Panc1 (cell line): ENCODE measurements around the gene TTC3.

Experiments
- POLR2AphosphoS5 ChIP-seq: IDR thresholded peaks from 2 replicates; pipeline ENCODE4 v1.6.1; 2012; ENCODE audit warnings: mild to moderate bottlenecking, low read depth, low read length, moderate library complexity
- TF ChIP-seq, protein P1 (sequence below), 2 experiments: IDR thresholded peaks; 2 replicates each; pipeline ENCODE4 v1.6.1; 2011 to 2012; ENCODE audit warnings: low read depth in 2 of 2, control low read depth in 1 of 2, low read length in 1 of 2, mild to moderate bottlenecking in 1 of 2, moderate library complexity in 1 of 2; ENCODE audit not compliant: insufficient read depth in 1 of 2
- TF ChIP-seq, protein P2 (sequence below): fragments of 450-650 bp; IDR thresholded peaks from 2 replicates; pipeline ENCODE4 v1.5.1; 2017; ENCODE audit warnings: mild to moderate bottlenecking

DNA sequence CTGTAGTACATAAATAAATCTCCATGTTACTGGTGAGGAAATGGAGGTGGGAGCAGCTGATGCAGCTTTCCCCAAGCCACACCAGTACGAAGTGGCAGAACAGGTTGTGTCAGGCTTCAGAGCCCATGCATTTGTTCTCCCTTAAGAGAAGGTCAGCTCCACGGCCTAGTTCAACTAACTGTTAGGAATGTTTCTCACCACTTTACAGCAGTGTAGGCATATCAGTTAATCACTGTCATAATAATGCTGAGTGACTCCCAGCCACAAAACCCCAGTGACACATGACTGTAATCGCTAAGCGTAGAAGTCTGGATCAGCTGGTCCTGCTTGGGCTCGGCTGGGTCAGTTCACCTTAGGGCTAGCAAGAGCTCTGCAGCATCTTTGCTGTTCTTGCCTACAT lies 103.7 kb downstream of the TTC3 start:
- TF ChIP-seq, protein P1, sequence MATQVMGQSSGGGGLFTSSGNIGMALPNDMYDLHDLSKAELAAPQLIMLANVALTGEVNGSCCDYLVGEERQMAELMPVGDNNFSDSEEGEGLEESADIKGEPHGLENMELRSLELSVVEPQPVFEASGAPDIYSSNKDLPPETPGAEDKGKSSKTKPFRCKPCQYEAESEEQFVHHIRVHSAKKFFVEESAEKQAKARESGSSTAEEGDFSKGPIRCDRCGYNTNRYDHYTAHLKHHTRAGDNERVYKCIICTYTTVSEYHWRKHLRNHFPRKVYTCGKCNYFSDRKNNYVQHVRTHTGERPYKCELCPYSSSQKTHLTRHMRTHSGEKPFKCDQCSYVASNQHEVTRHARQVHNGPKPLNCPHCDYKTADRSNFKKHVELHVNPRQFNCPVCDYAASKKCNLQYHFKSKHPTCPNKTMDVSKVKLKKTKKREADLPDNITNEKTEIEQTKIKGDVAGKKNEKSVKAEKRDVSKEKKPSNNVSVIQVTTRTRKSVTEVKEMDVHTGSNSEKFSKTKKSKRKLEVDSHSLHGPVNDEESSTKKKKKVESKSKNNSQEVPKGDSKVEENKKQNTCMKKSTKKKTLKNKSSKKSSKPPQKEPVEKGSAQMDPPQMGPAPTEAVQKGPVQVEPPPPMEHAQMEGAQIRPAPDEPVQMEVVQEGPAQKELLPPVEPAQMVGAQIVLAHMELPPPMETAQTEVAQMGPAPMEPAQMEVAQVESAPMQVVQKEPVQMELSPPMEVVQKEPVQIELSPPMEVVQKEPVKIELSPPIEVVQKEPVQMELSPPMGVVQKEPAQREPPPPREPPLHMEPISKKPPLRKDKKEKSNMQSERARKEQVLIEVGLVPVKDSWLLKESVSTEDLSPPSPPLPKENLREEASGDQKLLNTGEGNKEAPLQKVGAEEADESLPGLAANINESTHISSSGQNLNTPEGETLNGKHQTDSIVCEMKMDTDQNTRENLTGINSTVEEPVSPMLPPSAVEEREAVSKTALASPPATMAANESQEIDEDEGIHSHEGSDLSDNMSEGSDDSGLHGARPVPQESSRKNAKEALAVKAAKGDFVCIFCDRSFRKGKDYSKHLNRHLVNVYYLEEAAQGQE (IDR thresholded peaks at IDR 0.05; ENCODE audit: insufficient read depth in 1 of 2, low read depth in 2 of 2, low read length in 1 of 2): no peak
- TF ChIP-seq, protein P2, sequence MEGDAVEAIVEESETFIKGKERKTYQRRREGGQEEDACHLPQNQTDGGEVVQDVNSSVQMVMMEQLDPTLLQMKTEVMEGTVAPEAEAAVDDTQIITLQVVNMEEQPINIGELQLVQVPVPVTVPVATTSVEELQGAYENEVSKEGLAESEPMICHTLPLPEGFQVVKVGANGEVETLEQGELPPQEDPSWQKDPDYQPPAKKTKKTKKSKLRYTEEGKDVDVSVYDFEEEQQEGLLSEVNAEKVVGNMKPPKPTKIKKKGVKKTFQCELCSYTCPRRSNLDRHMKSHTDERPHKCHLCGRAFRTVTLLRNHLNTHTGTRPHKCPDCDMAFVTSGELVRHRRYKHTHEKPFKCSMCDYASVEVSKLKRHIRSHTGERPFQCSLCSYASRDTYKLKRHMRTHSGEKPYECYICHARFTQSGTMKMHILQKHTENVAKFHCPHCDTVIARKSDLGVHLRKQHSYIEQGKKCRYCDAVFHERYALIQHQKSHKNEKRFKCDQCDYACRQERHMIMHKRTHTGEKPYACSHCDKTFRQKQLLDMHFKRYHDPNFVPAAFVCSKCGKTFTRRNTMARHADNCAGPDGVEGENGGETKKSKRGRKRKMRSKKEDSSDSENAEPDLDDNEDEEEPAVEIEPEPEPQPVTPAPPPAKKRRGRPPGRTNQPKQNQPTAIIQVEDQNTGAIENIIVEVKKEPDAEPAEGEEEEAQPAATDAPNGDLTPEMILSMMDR: no peak
- no peak for TF ChIP-seq POLR2AphosphoS5
